OCI-LY3 (cell line): ENCODE data around the gene TBC1D8.

Experiments
- CTCF ChIP-seq: fragments of 200-600, 300-600 bp; sonication (generic); IDR thresholded peaks from 2 replicates; pipeline ENCODE4 v1.5.1; 2014; ENCODE audit warnings: antibody characterized with exemption, low read length, low read depth
- EZH2phosphoT487 ChIP-seq: fragments of 200-600 bp; shearing (Covaris generic); IDR thresholded peaks from 2 replicates; pipeline ENCODE4 v1.6.1; 2018; ENCODE audit warnings: antibody characterized with exemption, mixed run types, low read depth

- TF ChIP-seq CTCF, result no peak
- no peak for TF ChIP-seq EZH2phosphoT487
These were observed 69.7 kb downstream of the TBC1D8 start for GRCh38 chr2:101081375-101081907.
